ENCODE data around the gene RASA2.
A peak's percentile ranks its signal among the peaks of the same experiment; 100 is the strongest.

The RASA2 gene

DNA sequence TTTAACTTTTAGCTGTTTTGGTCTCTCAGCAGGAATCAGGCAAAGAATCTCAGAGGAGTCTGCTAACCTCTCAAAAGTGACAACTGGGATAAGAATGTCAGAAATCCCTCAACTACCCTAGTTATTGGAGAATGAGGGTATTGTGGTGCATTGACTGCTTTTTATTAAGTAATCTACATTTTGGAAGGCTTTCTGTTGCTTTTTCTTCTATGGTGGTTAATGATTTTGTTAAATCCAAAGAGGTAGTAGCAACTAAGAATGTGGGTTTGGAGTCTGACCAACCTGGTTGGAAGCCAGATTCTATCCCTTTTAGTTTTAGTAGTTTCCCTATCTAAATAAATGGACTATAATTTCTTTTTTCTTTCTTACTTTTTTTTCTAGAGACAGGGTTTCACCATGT, 156.6 kb downstream of the RASA2 start:
- H3K9me3 ChIP-seq, result no peaks in the 10 kb centered on the region
- H3K36me3 ChIP-seq, result no peaks in the 10 kb centered on the region
- TF ChIP-seq, protein P1, sequence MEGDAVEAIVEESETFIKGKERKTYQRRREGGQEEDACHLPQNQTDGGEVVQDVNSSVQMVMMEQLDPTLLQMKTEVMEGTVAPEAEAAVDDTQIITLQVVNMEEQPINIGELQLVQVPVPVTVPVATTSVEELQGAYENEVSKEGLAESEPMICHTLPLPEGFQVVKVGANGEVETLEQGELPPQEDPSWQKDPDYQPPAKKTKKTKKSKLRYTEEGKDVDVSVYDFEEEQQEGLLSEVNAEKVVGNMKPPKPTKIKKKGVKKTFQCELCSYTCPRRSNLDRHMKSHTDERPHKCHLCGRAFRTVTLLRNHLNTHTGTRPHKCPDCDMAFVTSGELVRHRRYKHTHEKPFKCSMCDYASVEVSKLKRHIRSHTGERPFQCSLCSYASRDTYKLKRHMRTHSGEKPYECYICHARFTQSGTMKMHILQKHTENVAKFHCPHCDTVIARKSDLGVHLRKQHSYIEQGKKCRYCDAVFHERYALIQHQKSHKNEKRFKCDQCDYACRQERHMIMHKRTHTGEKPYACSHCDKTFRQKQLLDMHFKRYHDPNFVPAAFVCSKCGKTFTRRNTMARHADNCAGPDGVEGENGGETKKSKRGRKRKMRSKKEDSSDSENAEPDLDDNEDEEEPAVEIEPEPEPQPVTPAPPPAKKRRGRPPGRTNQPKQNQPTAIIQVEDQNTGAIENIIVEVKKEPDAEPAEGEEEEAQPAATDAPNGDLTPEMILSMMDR (IDR thresholded peaks at IDR 0.05; ENCODE audit: low read depth, low read length), result no peak
- H3K4me1 ChIP-seq, result peaks cover 3% of the 10 kb centered on the region; the same call in 1 of the 2 replicates
- no peak overlapping the region for H3K4me3 ChIP-seq (ENCODE audit: low read depth, low read length)
- DNase-seq, result no peak
- H3K27me3 ChIP-seq, result no peaks in the 10 kb centered on the region

DNA sequence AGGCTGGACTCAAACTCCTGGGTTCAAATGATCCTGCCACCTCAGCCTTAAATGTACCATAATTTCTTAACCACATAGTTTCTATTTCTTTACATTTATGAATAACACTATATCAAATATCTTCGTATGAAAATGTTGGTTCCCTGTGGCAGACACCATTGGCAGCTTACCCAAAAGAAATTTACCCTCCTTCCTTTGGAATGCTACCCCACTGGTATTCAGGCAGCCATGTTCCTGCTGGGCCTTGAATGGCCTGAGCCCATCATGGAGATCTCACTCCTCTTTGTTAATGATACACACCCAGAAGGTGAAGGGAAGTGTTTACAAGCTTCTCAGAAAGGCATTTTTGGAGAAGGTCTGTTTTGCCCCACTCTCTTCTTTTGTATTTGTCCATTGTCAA, 157.0 kb downstream of the RASA2 start:
- DNase-seq, result no peak
- Histone ChIP-seq H3K36me3 (no peaks in the 10 kb centered on the region), H3K9me3 (no peaks in the 10 kb centered on the region), H3K27me3 (no peaks in the 10 kb centered on the region), H3K4me1 (peaks cover 3% of the 10 kb centered on the region; the same call in 1 of the 2 replicates), H3K4me3 (ENCODE audit: low read depth, low read length) (no peak overlapping the region)
- TF ChIP-seq, protein P1 (IDR thresholded peaks at IDR 0.05; ENCODE audit: low read depth, low read length), result no peak

DNA sequence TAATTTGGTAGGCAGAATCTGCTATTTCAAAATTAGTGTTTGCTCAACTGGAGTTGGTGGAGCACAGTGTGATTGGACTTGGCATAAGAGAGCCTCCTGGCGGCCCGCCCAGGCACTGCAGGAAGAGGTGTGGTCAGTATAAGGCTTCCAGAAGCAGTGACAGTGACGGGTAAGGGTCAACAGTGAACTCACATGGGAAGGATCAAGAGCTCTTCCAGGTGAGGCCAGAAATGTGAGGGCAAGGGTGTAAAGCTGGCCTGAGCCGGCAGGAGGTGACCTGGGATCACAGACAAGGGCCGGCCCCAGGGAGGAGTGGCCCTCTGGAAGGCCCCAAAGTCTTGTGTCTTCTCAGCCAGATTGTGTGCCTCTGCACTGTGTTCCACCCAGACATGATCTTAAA, 158.1 kb downstream of the RASA2 start:
- Histone ChIP-seq H3K4me3 (ENCODE audit: low read depth, low read length) (no peak overlapping the region), H3K4me1 (peaks cover 3% of the 10 kb centered on the region; the same call in 1 of the 2 replicates), H3K36me3 (no peaks in the 10 kb centered on the region), H3K9me3 (no peaks in the 10 kb centered on the region), H3K27me3 (no peaks in the 10 kb centered on the region)
- TF ChIP-seq, protein P1 (IDR thresholded peaks at IDR 0.05; ENCODE audit: low read depth, low read length), result peak; percentile 83
- peak; percentile 81 for DNase-seq

DNA sequence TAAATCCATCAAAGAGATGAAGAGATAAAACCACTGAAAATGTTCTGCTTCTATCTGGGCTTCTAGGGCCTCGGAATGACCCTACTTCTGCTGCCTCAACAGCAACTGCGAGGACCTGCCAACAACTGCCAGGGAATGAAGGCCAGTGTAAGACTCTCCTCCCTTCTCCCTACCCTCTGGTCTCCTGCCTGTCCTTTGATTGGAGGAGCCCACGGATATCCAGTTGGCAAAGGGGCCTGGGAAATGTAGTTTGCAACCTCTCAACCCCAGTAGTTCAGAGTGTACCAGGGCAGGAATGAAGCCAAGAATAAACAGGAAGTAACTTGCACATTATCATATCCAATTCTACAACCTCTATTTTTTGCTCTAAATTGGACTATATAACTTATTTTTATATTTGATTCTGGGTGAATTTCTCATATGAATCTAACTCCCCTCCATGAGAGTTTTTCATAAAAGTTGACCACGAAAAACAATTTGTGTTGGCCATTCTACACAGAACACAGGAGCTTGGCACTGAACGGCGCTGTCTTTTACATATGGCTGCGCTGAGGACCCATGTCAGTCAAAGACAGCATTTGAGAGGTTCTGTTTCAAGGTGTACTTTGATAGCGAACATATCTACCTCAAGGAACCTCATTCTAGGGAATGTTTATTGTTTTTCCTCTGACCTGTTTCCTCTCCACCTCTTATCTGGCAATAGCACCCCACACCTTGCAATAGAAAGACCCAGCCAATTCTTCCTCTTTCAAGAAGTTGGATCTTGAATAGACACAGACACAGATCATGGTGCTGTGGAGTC, 160.1 kb downstream of the RASA2 start:
- H3K36me3 ChIP-seq, result no peaks in the 10 kb centered on the region
- TF ChIP-seq, protein P1 (IDR thresholded peaks at IDR 0.05; ENCODE audit: low read depth, low read length), result no peak
- peaks cover 3% of the 10 kb centered on the region; the same call in 1 of the 2 replicates for H3K4me1 ChIP-seq
- DNase-seq, result peak; percentile 74
- H3K27me3 ChIP-seq, result no peaks in the 10 kb centered on the region
- H3K4me3 ChIP-seq (ENCODE audit: low read depth, low read length), result no peak overlapping the region
- H3K9me3 ChIP-seq, result no peaks in the 10 kb centered on the region

DNA sequence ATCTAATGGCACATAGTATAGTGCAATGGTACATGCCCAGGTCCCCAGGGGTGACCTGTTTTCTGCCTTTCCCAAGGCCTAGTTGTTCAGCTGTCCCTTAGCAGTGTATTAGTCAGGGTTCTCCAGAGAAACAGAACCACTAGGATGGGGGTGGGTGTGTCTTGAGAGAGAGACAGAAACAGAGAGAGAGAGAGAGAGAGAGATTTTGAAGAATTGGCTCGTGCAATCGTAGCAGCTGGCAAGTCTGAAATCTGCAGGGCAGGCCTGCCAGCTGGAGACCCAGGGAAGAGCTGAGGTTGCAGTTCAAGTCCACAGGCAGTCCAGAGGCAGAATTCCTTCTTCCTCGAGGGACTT, 160.7 kb downstream of the RASA2 start:
- Histone ChIP-seq H3K4me3 (ENCODE audit: low read depth, low read length) (no peak overlapping the region), H3K36me3 (no peaks in the 10 kb centered on the region), H3K4me1 (peaks cover 3% of the 10 kb centered on the region; the same call in 1 of the 2 replicates), H3K27me3 (no peaks in the 10 kb centered on the region), H3K9me3 (no peaks in the 10 kb centered on the region)
- no peak for DNase-seq
- TF ChIP-seq, protein P1 (IDR thresholded peaks at IDR 0.05; ENCODE audit: low read depth, low read length), result no peak
